Heart right ventricle (tissue), 16 donors: ENCODE data around the gene LTBP1. TPM values are rescaled to one million over a fixed set of nuclear protein-coding genes. Genes with fewer than 3 reads are reported as not detected.
"Not testable (repeated sequence)": the region's sequence is repeated elsewhere in the genome, so short reads cannot be mapped to it uniquely, and the experiment has no call there.

ENCODE experiments used
- ATAC-seq, 8 donors: fragments of 200-7000 bp; cut with Tn5 transposase; one replicate each; pipeline ENCODE4 v1.9.1; 2020; ENCODE audit warnings: mild to moderate bottlenecking in 8 of 8, moderate library complexity in 8 of 8, moderate number of reproducible peaks in 1 of 8
- DNase-seq, 2 donors: peaks; one replicate each; pipeline ENCODE4 v3.0.0-alpha.2; 2020
- H3K27ac ChIP-seq, 10 donors: fragments of 200-600 bp; sonication (generic) in 2 of 10; one replicate each; pipeline versions ENCODE4 v1.5.0 to v1.8.0; 2020 to 2022; ENCODE audit warnings: mild to moderate bottlenecking in 3 of 10
- H3K27me3 ChIP-seq, 7 donors: fragments of 200-600 bp; one replicate each; pipeline ENCODE4 v1.8.0; 2021 to 2022; ENCODE audit warnings: mild to moderate bottlenecking in 2 of 7
- H3K36me3 ChIP-seq, 9 donors: fragments of 200-600 bp; sonication (generic) in 1 of 9; one replicate each; pipeline versions ENCODE4 v1.5.0 to v1.8.0; 2020 to 2022; ENCODE audit warnings: mild to moderate bottlenecking in 2 of 9
- H3K4me1 ChIP-seq, 9 donors: fragments of 200-600 bp; sonication (generic) in 1 of 9; one replicate each; pipeline versions ENCODE4 v1.5.0 to v1.8.0; 2020 to 2022; ENCODE audit warnings: mild to moderate bottlenecking in 4 of 9
- H3K4me3 ChIP-seq, 10 donors: fragments of 200-600 bp; sonication (generic) in 2 of 10; one replicate each; pipeline versions ENCODE4 v1.5.0 to v1.8.0; 2020 to 2022; ENCODE audit warnings: mild to moderate bottlenecking in 7 of 10, moderate library complexity in 2 of 10
- H3K9me3 ChIP-seq, 11 donors: fragments of 200-600 bp in 10 of 11; sonication (generic) in 2 of 11; one replicate each; pipeline versions ENCODE4 v1.5.0 to v1.8.0; 2013 to 2022; ENCODE audit warnings: mild to moderate bottlenecking in 2 of 11, control low read depth in 1 of 11, moderate library complexity in 1 of 11
- WGBS, 2 donors: extraction: QIAGEN DNeasy Blood & Tissue Kit; methylation state at CpG; one replicate each; pipeline ENCODE4 v1.1.7; 2013; ENCODE audit warnings: inconsistent platforms in 1 of 2; 5-methylcytosine and 5-hydroxymethylcytosine counted together
- intact Hi-C, 10 donors: fragments of 100-400 bp; cut with DNase I; formaldehyde crosslinking; loops; one replicate each; pipeline versions ENCODE4 v1.11.1 to v1.14.2; 2022
- polyA plus RNA-seq, 2 donors: library from polyadenylated mRNA; stranded (reverse); fragments of 200-250 nt; gene quantifications; one replicate each; pipeline ENCODE4 v1.2.3, GENCODE V29; 2013
- total RNA-seq, 10 donors: library from RNA; stranded (reverse); fragmentation: NEBNext Ultra II Directional in 3 of 10; extraction: Animal tissue kit (Norgen Biotek cat#: 25700) in 3 of 10; gene quantifications; one replicate each; pipeline versions ENCODE4 v1.2.1 to v1.2.4, GENCODE V29; 2021 to 2023
- TF ChIP-seq, protein P1 (sequence below), 9 donors: fragments of 200-600 bp; sonication (generic) in 2 of 9; IDR thresholded peaks; one replicate each; pipeline versions ENCODE4 v1.5.0 to v1.8.0; 2021 to 2022; ENCODE audit warnings: antibody characterized with exemption in 9 of 9, mild to moderate bottlenecking in 5 of 9, moderate library complexity in 1 of 9
- donor health status: Arrhythmogenic right ventricular cardiomyopathy.
- donor health status: ischemic (EF 13 %, LVEDD 7.1; RV severe dilation, severe dysfunction).
- donor health status: healthy with polysubstance abuse.
- donor health status: DM: no; HTN: yes; CAD: no.
- donor health status: DM: no; HTN: no; CAD: no.
- donor health status: ischemic (EF 25% LVEDD 6.9; RV normal size, moderate dysfunction).
- donor health status: ischemic (EF 25% LVEDD 5.7; RV mildly dilated, moderate dysfunction).
- donor health status: healthy.
- donor health status: DM: yes; HTN: yes; CAD: no.
- donor health status: Ischemic cardiomyopathy.
- donor health status: ischemic (EF 35%, LVEDD 5.7; RV mildly dilated, moderate dysfunction).
- donor health status: nonischemic (EF 11% LVEDD 7.7; RV severe dilation, severe dysfunction).
- donor health status: DM: yes; HTN: yes; CAD: no.
- donor health status: PGD.
- donor health status: ischemic (EF 29% LVEDD 5.4; RV normal size, mild dysfunction).
- donor health status: nonischemic (EF 23%, LVEDD 6.1; RV moderate dilation, normal function).

LTBP1 gene
- total and polyA plus RNA-seq, 12 donors, result 22.4 to 164 (median 84.3) TPM

DNA sequence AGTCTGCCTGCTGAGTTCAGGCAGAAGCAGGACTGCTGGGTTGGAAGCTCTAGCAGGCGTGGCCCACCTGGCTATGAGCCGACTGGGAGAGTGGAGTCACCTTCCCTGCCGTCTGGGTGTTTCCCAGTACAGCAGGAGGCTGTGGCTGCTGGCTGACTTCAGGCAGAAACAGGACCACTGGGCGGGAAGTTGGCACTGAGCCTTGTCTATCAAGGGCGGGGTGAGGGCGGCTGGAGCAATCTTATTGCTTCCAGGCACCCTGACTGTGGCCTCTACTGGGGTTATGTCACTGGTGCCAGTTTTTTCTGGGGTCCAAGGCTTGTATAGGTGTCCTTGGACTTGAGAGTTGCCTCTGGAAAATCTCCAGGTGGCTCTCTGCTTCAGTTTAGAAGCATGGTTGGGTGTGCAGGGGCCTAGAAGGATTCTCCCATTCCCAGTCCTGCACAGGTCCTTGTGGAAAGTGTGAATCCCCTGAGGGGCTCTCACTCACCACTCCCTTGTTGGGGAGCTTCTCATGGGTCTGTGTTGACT is 30.5 kb downstream of the LTBP1 start:
- TF ChIP-seq, protein P1, sequence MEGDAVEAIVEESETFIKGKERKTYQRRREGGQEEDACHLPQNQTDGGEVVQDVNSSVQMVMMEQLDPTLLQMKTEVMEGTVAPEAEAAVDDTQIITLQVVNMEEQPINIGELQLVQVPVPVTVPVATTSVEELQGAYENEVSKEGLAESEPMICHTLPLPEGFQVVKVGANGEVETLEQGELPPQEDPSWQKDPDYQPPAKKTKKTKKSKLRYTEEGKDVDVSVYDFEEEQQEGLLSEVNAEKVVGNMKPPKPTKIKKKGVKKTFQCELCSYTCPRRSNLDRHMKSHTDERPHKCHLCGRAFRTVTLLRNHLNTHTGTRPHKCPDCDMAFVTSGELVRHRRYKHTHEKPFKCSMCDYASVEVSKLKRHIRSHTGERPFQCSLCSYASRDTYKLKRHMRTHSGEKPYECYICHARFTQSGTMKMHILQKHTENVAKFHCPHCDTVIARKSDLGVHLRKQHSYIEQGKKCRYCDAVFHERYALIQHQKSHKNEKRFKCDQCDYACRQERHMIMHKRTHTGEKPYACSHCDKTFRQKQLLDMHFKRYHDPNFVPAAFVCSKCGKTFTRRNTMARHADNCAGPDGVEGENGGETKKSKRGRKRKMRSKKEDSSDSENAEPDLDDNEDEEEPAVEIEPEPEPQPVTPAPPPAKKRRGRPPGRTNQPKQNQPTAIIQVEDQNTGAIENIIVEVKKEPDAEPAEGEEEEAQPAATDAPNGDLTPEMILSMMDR (IDR thresholded peaks at IDR 0.05), result no peak
- Histone ChIP-seq H3K4me1 (peaks cover 4 to 26% (median 14%) of the 10 kb centered on the region in 9 donors), H3K27ac (peak overlapping the region in 6 of 10 donors; percentile 0 to 60 (median 34)), H3K9me3 (peaks cover 0 to 19% (median 0%) of the 10 kb centered on the region in 11 donors), H3K36me3 (no peaks in the 10 kb centered on the region), H3K4me3 (no peak overlapping the region), H3K27me3 (no peaks in the 10 kb centered on the region)
- intact Hi-C loops, result no loop called here
- ATAC-seq (peak; percentile 90 to 99 (median 97)), DNase-seq (peak; percentile 85 to 87)
- WGBS, 2 donors, result 9 to 27% methylated on average over 6 of the region's 6 CpGs

DNA sequence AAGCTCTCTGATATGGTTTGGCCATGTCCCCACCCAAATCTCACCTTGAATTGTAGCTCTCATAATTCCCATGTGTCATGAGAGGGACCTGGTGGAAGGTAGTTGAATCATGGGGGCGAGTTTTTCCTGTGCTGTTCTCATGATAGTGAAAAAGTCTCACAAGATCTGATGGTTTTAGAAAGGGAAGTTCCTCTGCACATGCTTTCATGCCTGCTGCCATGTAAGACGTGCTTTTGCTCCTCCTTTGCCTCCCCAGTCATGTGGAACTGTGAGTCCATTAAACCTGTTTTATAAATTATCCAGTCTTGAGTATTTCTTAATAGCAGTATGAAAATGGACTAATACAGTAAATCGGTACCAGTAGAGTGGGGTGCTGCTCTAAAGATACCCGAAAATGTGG is 34.9 kb downstream of the LTBP1 start:
- peaks cover 3 to 15% (median 11%) of the 10 kb centered on the region in 9 donors for H3K4me1 ChIP-seq
- ATAC-seq (no peak), DNase-seq (no peak)
- H3K9me3 ChIP-seq, result no peaks in the 10 kb centered on the region
- no peaks in the 10 kb centered on the region for H3K36me3 ChIP-seq
- 87 to 96% methylated on average over 4 of the region's 4 CpGs for WGBS, 2 donors
- H3K27ac ChIP-seq, result no peak overlapping the region
- TF ChIP-seq, protein P1 (IDR thresholded peaks at IDR 0.05), result no peak
- intact Hi-C loops, result no loop called here
- H3K4me3 ChIP-seq, result no peak overlapping the region
- H3K27me3 ChIP-seq, result no peaks in the 10 kb centered on the region

DNA sequence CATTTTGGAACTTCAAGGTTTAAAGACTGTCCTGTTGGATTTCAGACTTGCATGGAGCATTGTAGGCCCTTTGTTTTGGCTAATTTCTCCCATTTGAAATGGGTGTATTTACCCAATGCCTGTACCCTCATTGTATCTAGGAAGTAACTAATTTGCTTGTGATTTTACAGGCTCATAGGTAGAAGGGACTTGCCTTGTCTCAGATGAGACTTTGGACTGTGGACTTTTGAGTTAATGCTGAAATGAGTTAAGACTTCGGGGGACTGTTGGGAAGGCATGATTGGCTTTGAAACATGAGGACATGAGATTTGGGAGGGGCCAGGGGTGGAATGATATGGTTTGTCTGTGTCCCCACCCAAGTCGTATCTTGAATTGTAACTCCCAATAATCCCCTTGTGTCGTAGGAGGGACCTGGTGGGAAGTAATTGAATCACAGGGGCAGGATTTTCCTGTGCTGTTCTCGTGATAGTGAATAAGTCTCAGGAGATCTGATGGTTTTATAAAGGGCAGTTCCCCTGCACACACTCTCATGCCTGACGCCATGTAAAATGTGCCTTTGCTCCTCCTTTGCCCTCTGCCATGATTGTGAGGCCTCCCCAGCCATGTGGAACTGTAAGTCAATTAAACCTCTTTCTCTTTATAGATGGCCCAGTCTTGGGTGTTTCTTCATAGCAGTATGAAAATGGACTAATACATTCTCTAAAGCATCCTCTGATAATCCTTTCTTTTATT is 36.6 kb downstream of the LTBP1 start:
- DNase-seq, H3K4me3 ChIP-seq, ATAC-seq, intact Hi-C loops, H3K27me3 ChIP-seq, H3K9me3 ChIP-seq, H3K36me3 ChIP-seq, H3K27ac ChIP-seq, H3K4me1 ChIP-seq: not testable (repeated sequence)
- 87 to 92% methylated on average over 5 of the region's 5 CpGs for WGBS, 2 donors

DNA sequence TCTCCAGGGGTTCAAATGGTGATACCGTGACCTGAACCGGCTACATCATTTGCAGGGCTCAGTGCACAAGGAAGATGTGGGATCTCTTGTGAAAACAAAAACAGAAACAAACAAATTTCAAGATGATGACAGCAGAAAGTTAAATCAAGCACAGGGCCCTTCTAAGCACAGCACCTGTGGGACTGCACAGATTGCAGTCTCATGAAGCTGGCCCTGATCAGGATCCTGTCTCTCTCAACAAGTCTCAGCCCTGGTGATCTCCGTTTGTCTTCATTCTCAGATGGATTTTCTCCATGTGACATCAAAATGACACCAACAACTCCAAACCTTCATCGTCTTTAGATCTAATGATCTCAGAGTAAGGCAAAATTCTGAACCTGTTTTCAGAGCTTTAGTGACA is 39.7 kb downstream of the LTBP1 start:
- H3K4me1 ChIP-seq, result peaks cover 0 to 11% (median 0%) of the 10 kb centered on the region in 9 donors
- DNase-seq, result no peak
- intact Hi-C loops, result no loop called here
- no peaks in the 10 kb centered on the region for H3K36me3 ChIP-seq
- TF ChIP-seq, protein P1 (IDR thresholded peaks at IDR 0.05), result no peak
- H3K9me3 ChIP-seq, result peaks cover 0 to 6% (median 0%) of the 10 kb centered on the region in 11 donors
- H3K27ac ChIP-seq, result no peak overlapping the region
- no peak overlapping the region for H3K4me3 ChIP-seq
- WGBS, 2 donors, result 93 to 95% methylated on average over 4 of the region's 4 CpGs
- no peak for ATAC-seq
- no peaks in the 10 kb centered on the region for H3K27me3 ChIP-seq

DNA sequence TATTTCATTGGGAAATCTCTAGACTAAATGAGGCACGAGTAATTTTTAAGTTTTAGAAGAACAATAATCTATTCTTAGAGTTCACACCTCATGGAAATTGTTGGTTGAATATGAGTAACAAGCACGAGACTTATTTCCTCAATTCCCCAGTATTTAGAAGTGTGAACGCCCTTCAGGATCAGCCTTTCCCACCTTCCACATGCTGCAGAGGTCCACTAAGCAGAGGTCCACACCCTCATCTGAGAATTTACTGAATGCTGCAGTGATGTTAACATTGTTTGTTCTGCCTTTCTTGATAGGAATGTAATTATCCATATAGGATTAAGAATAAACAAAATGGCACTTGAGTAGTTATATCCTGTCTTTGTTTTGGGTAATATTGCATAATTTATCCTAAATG is 41.8 kb downstream of the LTBP1 start:
- ATAC-seq (no peak), DNase-seq (no peak)
- peaks cover 0 to 6% (median 0%) of the 10 kb centered on the region in 11 donors for H3K9me3 ChIP-seq
- intact Hi-C loops, result no loop called here
- H3K4me3 ChIP-seq, result no peak overlapping the region
- no peak overlapping the region for H3K27ac ChIP-seq
- no peaks in the 10 kb centered on the region for H3K36me3 ChIP-seq
- H3K27me3 ChIP-seq, result no peaks in the 10 kb centered on the region
- WGBS, 2 donors, result 86 to 95% methylated on average over 3 of the region's 3 CpGs
- TF ChIP-seq, protein P1 (IDR thresholded peaks at IDR 0.05), result no peak
- H3K4me1 ChIP-seq, result peaks cover 0 to 28% (median 8%) of the 10 kb centered on the region in 9 donors
